Measurements from ENCODE around the gene PTPA.

DNA sequence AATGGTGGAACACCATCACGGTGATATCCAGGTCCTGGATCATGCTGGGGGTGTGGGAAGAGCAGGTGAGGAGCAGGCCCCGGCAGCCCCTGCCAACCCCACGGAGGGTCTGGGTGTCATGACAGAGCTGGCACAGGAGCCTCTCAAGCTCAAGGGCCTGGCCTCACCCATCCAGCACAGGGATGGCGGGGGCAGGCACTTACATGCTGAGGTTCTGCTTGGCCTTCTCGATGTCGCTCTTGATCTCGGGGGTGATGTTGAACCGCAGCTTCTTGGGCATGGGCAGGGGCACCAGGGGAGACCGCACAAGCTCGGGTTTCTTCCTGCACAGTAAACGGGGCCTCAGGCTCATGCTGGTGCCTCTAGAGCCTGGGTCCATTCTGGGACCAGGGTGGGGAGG is 12.9 kb upstream of the PTPA start:
- TF ChIP-seq, protein P1, sequence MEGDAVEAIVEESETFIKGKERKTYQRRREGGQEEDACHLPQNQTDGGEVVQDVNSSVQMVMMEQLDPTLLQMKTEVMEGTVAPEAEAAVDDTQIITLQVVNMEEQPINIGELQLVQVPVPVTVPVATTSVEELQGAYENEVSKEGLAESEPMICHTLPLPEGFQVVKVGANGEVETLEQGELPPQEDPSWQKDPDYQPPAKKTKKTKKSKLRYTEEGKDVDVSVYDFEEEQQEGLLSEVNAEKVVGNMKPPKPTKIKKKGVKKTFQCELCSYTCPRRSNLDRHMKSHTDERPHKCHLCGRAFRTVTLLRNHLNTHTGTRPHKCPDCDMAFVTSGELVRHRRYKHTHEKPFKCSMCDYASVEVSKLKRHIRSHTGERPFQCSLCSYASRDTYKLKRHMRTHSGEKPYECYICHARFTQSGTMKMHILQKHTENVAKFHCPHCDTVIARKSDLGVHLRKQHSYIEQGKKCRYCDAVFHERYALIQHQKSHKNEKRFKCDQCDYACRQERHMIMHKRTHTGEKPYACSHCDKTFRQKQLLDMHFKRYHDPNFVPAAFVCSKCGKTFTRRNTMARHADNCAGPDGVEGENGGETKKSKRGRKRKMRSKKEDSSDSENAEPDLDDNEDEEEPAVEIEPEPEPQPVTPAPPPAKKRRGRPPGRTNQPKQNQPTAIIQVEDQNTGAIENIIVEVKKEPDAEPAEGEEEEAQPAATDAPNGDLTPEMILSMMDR (conservative IDR thresholded peaks at IDR 0.05) = no peak
- no peak for TF ChIP-seq EZH2 (IDR thresholded peaks at IDR 0.05; ENCODE audit: low read depth)

Measured in PC-9 (cell line).